Body of pancreas (tissue), 4 donors: Measurements from ENCODE around the gene SPNS1.

Source experiments
- CTCF ChIP-seq, 7 experiments: fragments of 450-650 bp in 4 of 7; fragments of 200-600 bp in 3 of 7; sonication (generic) in 3 of 7; IDR thresholded peaks; one replicate each; pipeline ENCODE4 v1.5.1; 2016 to 2019; ENCODE audit warnings: antibody characterized with exemption in 7 of 7
- POLR2A ChIP-seq, 3 donors: fragments of 450-650 bp; IDR thresholded peaks; one replicate each; pipeline ENCODE4 v1.6.1; 2016; ENCODE audit warnings: antibody characterized with exemption in 3 of 3, mild to moderate bottlenecking in 2 of 3

GRCh38 chr16:28930652-28931051, 43.9 kb upstream of the SPNS1 start:
- TF ChIP-seq CTCF (IDR thresholded peaks at IDR 0.05), result no peak
- no peak for TF ChIP-seq POLR2A (IDR thresholded peaks at IDR 0.05)
